Nephron (organoid): ENCODE data around the gene RSRC2.
"Not testable (repeated sequence)": the region's sequence is repeated elsewhere in the genome, so short reads cannot be mapped to it uniquely, and the experiment has no call there.

ENCODE experiments used
- H3K27ac Mint-ChIP-seq, 3 experiments: 2 replicates each; pipeline ENCODE4 v1.8.0; 2020; ENCODE audit warnings: mixed read lengths in 3 of 3, mild to moderate bottlenecking in 2 of 3, moderate library complexity in 1 of 3
- H3K27me3 Mint-ChIP-seq: 2 replicates; pipeline ENCODE4 v1.8.0; 2021; ENCODE audit warnings: low read depth, mild to moderate bottlenecking, moderate library complexity, mixed read lengths
- H3K36me3 Mint-ChIP-seq: 2 replicates; pipeline ENCODE4 v1.8.0; 2020; ENCODE audit warnings: low read depth, mixed read lengths
- H3K4me1 Mint-ChIP-seq: 2 replicates; pipeline ENCODE4 v1.8.0; 2020; ENCODE audit warnings: mixed read lengths
- H3K4me3 Mint-ChIP-seq, 3 experiments: 2 replicates each; pipeline ENCODE4 v1.8.0; 2020; ENCODE audit warnings: mild to moderate bottlenecking in 3 of 3, mixed read lengths in 3 of 3, moderate library complexity in 2 of 3
- H3K9me3 Mint-ChIP-seq: 2 replicates; pipeline ENCODE4 v1.8.0; 2020; ENCODE audit warnings: mixed read lengths
- CTCF ChIP-seq, 3 experiments: fragments of 200-600 bp; sonication (generic); IDR thresholded peaks; one replicate each; pipeline ENCODE4 v1.5.0; 2021; ENCODE audit warnings: antibody characterized with exemption in 3 of 3; ENCODE audit not compliant: unreplicated experiment in 3 of 3

The RSRC2 gene

DNA sequence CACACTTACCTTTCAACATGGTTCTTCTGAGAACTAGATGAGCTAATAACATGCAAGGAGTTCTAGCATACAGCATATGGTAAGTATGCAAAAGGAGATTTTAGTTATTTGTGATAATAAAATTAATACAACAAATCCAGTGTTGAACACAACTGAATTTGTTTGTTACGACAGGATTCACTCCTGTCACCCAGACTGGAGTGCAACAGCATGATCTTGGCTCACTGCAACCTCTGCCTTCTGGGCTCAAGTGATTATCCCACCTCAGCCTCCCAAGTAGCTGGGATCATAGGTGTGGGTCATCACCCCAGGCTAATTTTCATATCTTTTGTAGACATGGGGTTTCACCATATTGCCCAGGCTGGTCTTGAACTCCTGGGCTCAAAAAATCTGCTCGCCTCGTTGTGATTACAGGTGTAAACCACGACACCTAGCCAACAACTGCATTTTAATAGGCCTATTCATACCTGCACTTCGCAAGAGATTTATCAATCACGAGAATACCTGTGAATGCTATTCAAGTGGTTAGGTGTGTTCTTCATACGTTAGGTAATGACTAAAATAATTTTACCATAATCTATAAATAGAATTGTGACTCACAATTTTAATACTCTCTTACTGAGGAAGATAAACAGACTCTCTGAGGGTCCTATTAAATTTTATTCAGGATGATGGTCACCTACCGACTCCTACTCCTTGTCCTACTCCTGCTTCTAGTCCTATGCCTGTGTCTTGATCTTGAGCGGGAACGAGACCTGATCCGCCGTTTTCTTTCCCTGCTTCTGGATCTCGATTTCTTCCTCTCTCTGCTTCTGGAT is 10.0 kb downstream of the RSRC2 start:
- Mint-ChIP-seq H3K4me3 (no peak overlapping the region), H3K4me1 (peaks cover 4% of the 10 kb centered on the region), H3K27ac (no peak overlapping the region), H3K9me3 (no peaks in the 10 kb centered on the region), H3K27me3 (no peaks in the 10 kb centered on the region), H3K36me3 (peaks cover 92% of the 10 kb centered on the region)
- TF ChIP-seq CTCF (IDR thresholded peaks at IDR 0.05; ENCODE audit: unreplicated experiment in 3 of 3) = no peak

DNA sequence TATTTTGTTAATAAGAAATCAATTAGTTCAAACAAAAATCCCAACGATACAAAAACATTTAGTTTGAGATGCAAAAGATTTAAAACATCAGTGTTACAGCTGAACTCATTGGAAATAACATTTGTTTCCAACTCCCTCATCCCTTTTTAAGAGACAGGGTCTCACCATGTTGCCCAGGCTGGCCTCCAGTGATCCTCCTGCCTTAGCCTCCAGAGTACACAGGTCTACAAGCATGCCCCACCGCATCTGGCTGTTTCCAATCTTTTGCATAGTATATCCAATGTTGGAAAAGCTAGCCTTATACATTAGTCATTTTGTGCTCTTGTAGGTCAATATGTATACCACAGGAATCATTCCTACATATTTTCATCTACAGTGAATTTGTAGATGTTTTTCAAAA is 11.5 kb downstream of the RSRC2 start:
- no peaks in the 10 kb centered on the region for H3K4me1 Mint-ChIP-seq
- TF ChIP-seq CTCF (IDR thresholded peaks at IDR 0.05; ENCODE audit: unreplicated experiment in 3 of 3) = no peak
- peaks cover 90% of the 10 kb centered on the region for H3K36me3 Mint-ChIP-seq
- no peaks in the 10 kb centered on the region for H3K9me3 Mint-ChIP-seq
- H3K27me3 Mint-ChIP-seq = no peaks in the 10 kb centered on the region
- no peak overlapping the region for H3K4me3 Mint-ChIP-seq
- H3K27ac Mint-ChIP-seq = no peak overlapping the region

GRCh38 chr12:122513660-122514059 is 13.1 kb downstream of the RSRC2 start:
- no peaks in the 10 kb centered on the region for H3K27me3 Mint-ChIP-seq
- H3K9me3 Mint-ChIP-seq = no peaks in the 10 kb centered on the region
- H3K4me1 Mint-ChIP-seq = no peaks in the 10 kb centered on the region
- no peak for TF ChIP-seq CTCF (IDR thresholded peaks at IDR 0.05; ENCODE audit: unreplicated experiment in 3 of 3)
- H3K27ac Mint-ChIP-seq = no peak overlapping the region
- no peak overlapping the region for H3K4me3 Mint-ChIP-seq
- H3K36me3 Mint-ChIP-seq = peaks cover 89% of the 10 kb centered on the region

DNA sequence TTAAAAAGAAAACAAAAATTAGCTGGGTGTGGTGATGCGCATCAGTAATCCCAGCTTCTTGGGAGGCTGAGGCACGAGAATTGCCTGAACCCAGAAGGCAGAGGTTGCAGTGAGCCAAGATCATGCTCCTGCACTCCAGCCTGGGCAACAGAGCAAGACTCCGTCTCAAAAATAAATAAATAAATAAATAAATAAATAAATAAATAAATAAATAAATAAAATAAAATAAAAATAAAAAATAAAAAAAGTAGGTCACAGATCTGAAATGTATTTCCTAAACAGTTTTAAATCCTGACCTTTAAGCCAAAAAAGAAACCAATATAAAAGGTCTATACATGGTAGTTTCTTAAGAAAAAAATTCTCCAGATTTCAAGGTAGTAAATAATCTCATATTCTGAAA is 13.7 kb downstream of the RSRC2 start:
- H3K36me3 Mint-ChIP-seq = peaks cover 89% of the 10 kb centered on the region
- not testable (repeated sequence) for H3K27me3 Mint-ChIP-seq, H3K9me3 Mint-ChIP-seq, H3K4me3 Mint-ChIP-seq, H3K4me1 Mint-ChIP-seq, H3K27ac Mint-ChIP-seq

GRCh38 chr12:122508163-122508562 is 18.6 kb downstream of the RSRC2 start:
- H3K36me3 Mint-ChIP-seq = peaks cover 81% of the 10 kb centered on the region
- no peaks in the 10 kb centered on the region for H3K9me3 Mint-ChIP-seq
- H3K4me3 Mint-ChIP-seq = no peak overlapping the region
- H3K27me3 Mint-ChIP-seq = no peaks in the 10 kb centered on the region
- no peak overlapping the region for H3K27ac Mint-ChIP-seq
- no peaks in the 10 kb centered on the region for H3K4me1 Mint-ChIP-seq
- TF ChIP-seq CTCF (IDR thresholded peaks at IDR 0.05; ENCODE audit: unreplicated experiment in 3 of 3) = no peak

- Mint-ChIP-seq H3K4me1 (no peaks in the 10 kb centered on the region), H3K27me3 (no peaks in the 10 kb centered on the region), H3K36me3 (peaks cover 78% of the 10 kb centered on the region), H3K9me3 (no peaks in the 10 kb centered on the region), H3K4me3 (no peak overlapping the region), H3K27ac (no peak overlapping the region)
- TF ChIP-seq CTCF (IDR thresholded peaks at IDR 0.05; ENCODE audit: unreplicated experiment in 3 of 3) = no peak
Measured at GRCh38 chr12:122506393-122506938, 20.3 kb downstream of the RSRC2 start.
